Measurements from ENCODE around the gene CHAD. TPM values are rescaled to one million over a fixed set of nuclear protein-coding genes. Genes with fewer than 3 reads are reported as not detected.

CHAD gene
- total RNA-seq, 1 donor from 2014 or later = not detected

GRCh38 chr17:50495217-50495823 lies 26.6 kb upstream of the CHAD start:
- intact Hi-C loops (cut with micrococcal nuclease) = no loop called here

- intact Hi-C loops (cut with micrococcal nuclease) = no loop called here
Observed at GRCh38 chr17:50493744-50494143, 25.1 kb upstream of the CHAD start.

GRCh38 chr17:50492214-50492613 lies 23.5 kb upstream of the CHAD start:
- intact Hi-C loops (cut with micrococcal nuclease) = no loop called here

- intact Hi-C loops (cut with micrococcal nuclease) = no loop called here
Observed at GRCh38 chr17:50491505-50491904, 22.8 kb upstream of the CHAD start.

- intact Hi-C loops (cut with micrococcal nuclease) = no loop called here
Observed at GRCh38 chr17:50488880-50489279, 20.2 kb upstream of the CHAD start.

GRCh38 chr17:50487213-50488096 lies 18.8 kb upstream of the CHAD start:
- intact Hi-C loops (cut with micrococcal nuclease) = no loop called here

GRCh38 chr17:50484386-50485155 lies 15.9 kb upstream of the CHAD start:
- intact Hi-C loops (cut with micrococcal nuclease) = no loop called here

GRCh38 chr17:50483266-50483665 lies 14.6 kb upstream of the CHAD start:
- intact Hi-C loops (cut with micrococcal nuclease) = loop anchor here (2.0 kb wide), 1 partner anchor 26 kb away; the partner anchor contains the start of gene MYCBPAP

GRCh38 chr17:50482516-50482915 lies 13.8 kb upstream of the CHAD start:
- intact Hi-C loops (cut with micrococcal nuclease) = loop anchor here (1.0 to 2.0 kb wide), 2 partner anchors 26 to 144 kb away; partner anchors contain the start of gene MYCBPAP

GRCh38 chr17:50482110-50482509 lies 13.4 kb upstream of the CHAD start:
- intact Hi-C loops (cut with micrococcal nuclease) = loop anchor here (1.0 to 2.0 kb wide), 2 partner anchors 27 to 144 kb away; partner anchors contain the start of gene MYCBPAP

- intact Hi-C loops (cut with micrococcal nuclease) = loop anchor here (1.0 to 2.0 kb wide), 2 partner anchors 27 to 145 kb away; partner anchors contain the start of gene MYCBPAP
Observed at GRCh38 chr17:50481648-50482047, 13.0 kb upstream of the CHAD start.

- intact Hi-C loops (cut with micrococcal nuclease) = no loop called here
Observed at GRCh38 chr17:50480854-50481490, 12.3 kb upstream of the CHAD start.

- intact Hi-C loops (cut with micrococcal nuclease) = no loop called here
Observed at GRCh38 chr17:50480142-50480764, 11.6 kb upstream of the CHAD start.

GRCh38 chr17:50479522-50480141 lies 11.0 kb upstream of the CHAD start:
- intact Hi-C loops (cut with micrococcal nuclease) = loop anchor here (1.0 to 5.0 kb wide), 8 partner anchors 53 to 373 kb away; partner anchors contain the start of genes ACSF2, ANKRD40, EME1 and LRRC59

GRCh38 chr17:50478391-50479381 lies 10.0 kb upstream of the CHAD start, which contains the start of gene RSAD1:
Gene RSAD1 (plus strand): TSS chr17:50478860. CDS start chr17:50478885, 25 bp downstream.
- intact Hi-C loops (cut with micrococcal nuclease) = loop anchor here (1.0 to 5.0 kb wide), 9 partner anchors 52 to 374 kb away; partner anchors contain the start of genes ACSF2, ANKRD40, EME1 and LRRC59

- intact Hi-C loops (cut with micrococcal nuclease) = loop anchor here (1.0 to 5.0 kb wide), 8 partner anchors 51 to 375 kb away; partner anchors contain the start of genes ACSF2, ANKRD40, EME1 and LRRC59
Observed at GRCh38 chr17:50477976-50478375, 9.3 kb upstream of the CHAD start.

GRCh38 chr17:50476545-50477315 lies 8.1 kb upstream of the CHAD start:
- intact Hi-C loops (cut with micrococcal nuclease) = loop anchor here (5.0 kb wide), 1 partner anchor 231 kb away; the partner anchor contains the start of gene ANKRD40

Data from T-helper 2 cell treated with Interferon-gamma antibody and Interleukin-4, amounts not matched to agents 100 ng/mL and 5 ng/mL, for 36 hours (primary cell).